SH-SY5Y (cell line): Measurements from ENCODE around the gene DZIP3.

Experiments
- GATA2 ChIP-seq: IDR thresholded peaks from 2 replicates; pipeline ENCODE4 v1.6.1; 2011; ENCODE audit warnings: mild to moderate bottlenecking, low read depth, low read length
- GATA3 ChIP-seq: IDR thresholded peaks from 2 replicates; pipeline ENCODE4 v1.6.1; 2011; ENCODE audit warnings: low read depth, mild to moderate bottlenecking, low read length, moderate library complexity

DNA sequence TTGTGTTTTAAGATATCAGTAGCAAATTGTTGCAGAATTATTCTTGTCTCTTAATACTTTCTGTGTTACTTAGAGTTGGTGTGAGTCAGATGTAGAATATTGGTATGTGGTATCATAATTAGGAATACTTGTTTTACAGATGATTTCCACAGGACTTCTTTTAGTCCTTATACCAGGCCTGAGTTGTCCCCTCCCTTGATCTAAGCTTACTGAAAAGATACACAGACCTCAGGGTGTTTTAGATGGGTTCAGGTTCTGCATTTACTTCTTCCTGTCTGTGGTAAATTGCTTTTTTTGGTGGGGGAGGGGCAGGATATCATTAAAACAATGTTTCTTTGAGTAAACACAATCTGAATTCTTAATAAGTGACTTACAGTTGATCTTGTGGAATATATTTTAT, 14.2 kb downstream of the DZIP3 start:
- no peak for TF ChIP-seq GATA3
- TF ChIP-seq GATA2: no peak
